GM21515 (cell line): ENCODE measurements around the gene MFSD1.
"Not testable (repeated sequence)": the region's sequence is repeated elsewhere in the genome, so short reads cannot be mapped to it uniquely, and the experiment has no call there.

ENCODE experiments used
- ATAC-seq: cut with Tn5 transposase; IDR thresholded peaks from one replicate; pipeline ENCODE4 v1.9.1; 2021; ENCODE audit not compliant: unreplicated experiment

The MFSD1 gene

DNA sequence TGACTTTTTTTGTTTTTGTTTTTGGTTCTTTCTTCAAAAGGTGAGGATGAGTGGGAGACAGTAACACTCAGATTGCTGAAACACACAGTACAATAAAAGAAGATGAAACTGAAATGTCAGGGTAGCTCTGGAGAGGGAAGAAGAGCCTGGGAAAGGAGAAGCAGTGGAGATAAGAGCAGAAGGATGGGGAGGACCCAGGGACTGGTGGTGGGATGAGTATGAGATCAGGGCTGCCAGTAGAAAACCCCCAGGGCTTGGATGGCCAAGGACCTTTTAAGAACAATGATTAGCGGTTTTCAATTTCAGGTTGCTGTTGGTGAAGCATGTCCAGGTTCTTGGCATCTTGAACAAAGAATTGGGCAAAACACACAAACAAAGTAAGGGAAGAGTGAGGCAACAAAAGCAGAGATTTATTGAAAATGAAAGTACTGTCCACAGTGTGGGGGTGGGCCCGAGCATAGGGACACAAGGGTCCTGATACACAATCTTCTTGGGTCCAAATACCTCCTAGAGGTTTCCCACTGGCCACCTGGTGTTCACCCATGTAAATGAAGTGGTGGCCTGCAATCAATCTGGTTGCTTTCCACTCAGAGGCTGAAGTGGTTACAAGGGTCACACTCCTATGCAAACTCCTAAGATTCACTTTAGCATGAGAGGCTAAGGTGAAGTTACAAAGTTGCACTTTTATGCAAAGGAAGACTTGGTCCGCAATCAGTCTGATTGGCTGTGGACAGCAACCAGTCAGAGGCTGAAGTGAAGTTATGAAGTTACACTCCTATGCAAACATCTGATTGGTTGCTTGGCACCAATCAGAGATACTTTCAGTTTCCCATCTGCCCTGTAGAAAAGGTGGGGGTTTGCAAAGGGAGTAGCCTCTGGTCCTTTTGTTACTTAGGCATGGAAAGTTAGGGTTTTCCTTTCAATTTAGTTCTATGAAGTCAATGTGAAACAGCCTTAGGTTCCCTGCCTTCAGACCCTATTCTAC is 26.1 kb upstream of the MFSD1 start:
- no peak for ATAC-seq

DNA sequence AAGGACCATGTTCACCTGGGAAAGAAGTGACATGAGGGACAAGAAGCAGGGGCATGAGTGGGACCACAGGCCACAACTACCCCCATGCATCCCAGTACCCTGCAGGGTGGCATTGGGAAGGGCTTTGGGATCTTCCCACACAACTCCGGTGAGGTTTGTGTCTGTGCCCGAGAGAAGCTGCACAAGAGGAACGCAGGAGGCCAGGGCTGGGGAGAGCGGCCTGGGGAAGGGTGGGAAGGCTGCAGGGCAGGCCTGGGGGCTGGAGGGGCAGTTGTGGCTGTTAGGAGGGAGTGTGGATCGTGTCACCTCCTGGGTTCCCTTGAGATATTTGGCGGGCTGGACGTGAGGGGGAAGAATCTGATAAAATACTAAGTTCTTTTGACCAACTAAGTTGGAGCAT is 25.3 kb upstream of the MFSD1 start:
- no peak for ATAC-seq

DNA sequence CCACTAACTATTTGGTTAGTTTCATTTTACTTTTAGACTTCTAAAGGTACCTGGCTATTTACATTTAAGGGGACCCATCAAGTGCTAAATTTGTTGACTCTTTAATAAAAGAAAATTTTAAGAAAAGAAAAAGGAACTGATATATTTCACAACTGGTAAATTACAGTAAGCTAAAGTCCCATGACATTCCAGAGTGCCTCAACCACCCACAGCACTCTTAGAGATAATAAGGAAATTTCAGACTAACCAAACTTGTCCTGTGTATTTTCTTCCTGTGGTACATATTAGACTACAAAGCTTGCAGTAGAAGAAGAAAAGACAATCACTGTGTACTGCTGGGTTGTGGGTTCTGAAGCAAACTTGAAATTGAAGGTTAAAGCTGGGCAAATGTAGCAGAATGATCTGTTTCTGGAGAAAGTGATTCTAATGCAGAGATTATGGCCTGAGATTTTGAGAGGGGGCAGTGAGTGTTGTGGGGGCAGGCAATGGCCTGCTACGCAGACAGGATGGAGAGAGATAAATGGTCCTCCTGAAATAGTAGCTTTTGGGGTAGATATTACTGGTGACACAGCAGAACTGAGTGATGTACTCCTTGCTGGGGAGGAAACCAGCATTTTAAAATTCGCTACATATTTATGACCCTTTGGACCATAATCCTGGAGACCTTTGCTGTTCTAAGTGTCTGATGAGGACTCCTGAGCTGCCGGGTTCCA is 24.5 kb upstream of the MFSD1 start:
- no peak for ATAC-seq

DNA sequence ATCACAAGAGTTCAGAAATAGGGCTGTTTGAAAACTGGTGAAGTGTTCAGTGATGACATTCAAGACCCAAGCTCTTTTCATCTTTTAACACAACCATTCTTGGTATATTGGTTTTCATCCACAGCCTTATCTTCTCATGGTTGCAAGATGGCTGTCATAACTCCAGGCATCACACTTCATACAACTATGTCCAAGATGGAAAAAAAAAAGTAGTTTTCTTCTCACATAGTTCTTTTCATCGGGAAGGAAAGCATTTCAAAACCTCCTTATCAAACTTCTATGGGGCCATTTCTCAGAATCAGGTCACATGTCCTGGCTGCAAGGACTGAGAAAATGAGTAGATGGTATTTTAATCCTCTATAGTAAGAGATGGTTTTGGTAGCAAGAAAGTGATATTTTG is 21.1 kb upstream of the MFSD1 start:
- ATAC-seq = no peak

DNA sequence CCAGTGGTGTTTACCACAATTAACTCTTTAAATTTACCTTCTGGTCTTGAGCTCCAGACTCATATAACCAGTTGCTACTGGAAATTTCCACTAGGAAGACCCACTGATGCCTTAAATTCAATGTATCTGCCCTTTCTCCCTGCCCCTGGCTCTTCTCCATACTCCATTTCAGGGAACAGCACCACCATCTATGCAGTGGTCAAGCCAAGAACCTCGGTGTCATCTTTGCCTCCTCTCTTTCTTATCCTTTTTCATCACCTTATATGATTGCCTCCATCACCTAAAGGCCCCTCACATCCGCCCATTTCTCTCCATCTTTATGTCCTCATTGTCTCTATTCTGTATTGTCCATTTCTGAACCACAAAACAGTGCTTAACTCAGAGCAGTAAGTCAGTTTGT is 20.7 kb upstream of the MFSD1 start:
- ATAC-seq = no peak

DNA sequence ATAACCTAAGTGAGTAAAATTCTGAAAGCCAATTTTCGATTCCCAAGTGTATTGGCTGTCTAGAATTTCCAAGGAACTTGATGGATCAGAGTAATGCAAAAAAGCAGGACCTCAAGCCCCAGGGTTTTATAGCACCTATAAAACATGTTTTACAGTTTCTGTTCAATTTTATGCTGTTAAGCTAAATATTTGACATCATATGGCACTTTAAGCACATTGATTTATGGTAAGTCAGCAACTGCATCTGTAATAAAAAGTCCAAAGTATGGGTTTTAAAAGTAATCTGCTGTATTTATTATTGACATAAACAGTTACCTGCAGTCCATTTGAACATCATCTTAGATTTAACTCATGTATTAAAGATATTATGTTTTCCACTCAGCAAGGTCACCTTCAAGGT is 20.0 kb upstream of the MFSD1 start:
- ATAC-seq = no peak

DNA sequence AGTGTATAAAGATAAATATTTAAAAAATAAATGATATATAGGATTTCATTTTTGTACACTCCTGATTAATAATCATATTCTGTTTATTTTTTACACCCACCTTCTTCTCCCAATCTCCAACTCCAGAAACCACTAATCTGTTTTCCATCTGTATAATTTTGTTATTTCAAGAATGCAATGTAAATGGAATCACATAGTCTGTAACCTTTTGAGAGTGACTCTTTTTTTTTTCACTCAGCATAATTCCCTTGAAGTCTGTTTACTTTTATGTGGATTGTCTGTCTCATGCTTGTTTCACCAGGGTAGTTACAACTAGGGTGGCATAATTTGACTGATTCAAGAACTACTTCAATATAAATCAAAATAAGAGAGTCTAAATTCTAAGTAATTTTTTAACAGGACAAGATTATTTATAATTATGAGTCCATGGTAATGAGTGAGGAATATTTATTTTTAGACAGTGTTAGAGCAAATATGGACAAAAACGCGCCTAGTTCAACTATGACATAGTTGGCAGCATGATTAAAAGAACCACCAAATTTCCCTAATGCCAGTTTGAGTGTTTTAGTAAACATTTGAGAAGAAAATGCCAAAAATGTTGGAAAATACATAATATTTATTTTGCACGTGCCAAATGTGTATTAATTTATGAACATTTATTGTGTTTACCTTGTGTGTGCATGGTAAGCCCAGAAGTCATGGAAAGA is 19.4 kb upstream of the MFSD1 start:
- ATAC-seq = no peak

DNA sequence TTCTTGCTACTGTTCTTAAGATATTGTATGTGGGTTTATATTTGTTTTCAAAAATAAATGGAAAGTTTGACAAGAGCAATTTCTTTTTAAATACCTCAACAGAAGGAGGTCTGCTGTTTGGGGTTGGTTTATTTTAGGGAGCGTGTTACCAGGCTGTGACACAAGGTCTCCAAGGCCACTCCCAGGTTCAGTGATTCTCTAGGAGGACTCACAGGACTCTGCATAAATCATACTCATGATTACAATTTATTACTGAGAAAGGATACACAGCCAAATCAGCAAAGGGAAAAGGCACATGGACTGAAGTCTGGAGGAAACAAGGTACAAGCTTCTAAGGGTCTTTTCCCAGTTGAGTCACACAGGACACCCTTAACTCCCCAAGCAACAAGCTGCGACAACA is 18.8 kb upstream of the MFSD1 start:
- no peak for ATAC-seq

DNA sequence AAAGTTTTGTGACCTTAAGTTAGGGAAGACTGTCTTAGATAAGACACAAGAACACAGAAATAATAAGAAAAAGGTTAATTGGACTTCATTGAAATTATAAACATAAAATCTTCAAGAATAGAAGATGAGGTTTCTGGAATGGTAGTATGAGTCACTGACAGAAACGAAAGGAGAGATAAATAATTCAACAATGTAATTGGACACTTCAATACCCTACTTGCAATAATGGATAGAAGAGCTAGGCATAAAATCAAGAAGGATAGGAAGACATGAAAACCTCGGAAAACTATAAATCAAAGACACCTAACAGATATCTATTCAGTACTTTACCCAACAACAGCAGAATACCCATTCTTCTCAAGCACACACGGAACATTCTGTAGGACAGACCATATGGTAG is 15.9 kb upstream of the MFSD1 start:
- ATAC-seq = no peak

DNA sequence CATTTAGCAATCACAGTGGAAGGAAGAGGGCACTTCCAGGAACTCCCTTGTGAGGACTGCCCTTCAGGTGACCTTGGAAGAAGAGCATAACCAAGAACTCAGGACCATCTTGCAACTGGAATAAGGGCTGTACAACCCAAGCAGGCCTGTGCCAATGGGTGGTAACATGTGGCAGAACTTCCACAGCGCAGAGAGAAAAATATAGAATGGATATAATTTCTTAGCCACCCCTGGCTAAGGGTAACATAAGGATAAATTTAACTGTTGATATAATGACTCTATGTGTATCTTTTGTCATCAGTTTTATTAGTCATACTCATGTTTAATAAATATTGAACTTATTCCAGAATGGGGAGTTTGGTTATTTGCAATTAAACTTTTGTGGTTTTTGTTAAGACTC is 13.4 kb upstream of the MFSD1 start:
- ATAC-seq = no peak

DNA sequence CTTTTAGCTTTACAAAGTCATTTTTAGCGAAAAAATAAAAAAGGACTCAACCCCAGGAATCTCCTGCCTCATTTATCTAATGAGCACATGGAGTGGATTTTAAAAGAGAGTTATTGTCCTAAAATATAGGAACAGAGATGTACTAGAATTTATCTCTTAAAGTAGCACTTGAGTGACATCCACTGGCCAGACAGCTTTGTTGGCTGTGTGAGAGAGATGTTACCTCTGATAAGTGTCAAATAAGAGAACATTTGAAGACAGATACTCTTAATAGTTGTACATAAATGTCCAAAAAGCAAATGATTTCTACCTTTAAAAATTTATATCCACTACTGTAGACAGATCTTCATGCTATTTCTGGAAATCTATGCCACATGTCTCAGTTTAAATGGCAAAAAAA is 12.3 kb upstream of the MFSD1 start:
- no peak for ATAC-seq

DNA sequence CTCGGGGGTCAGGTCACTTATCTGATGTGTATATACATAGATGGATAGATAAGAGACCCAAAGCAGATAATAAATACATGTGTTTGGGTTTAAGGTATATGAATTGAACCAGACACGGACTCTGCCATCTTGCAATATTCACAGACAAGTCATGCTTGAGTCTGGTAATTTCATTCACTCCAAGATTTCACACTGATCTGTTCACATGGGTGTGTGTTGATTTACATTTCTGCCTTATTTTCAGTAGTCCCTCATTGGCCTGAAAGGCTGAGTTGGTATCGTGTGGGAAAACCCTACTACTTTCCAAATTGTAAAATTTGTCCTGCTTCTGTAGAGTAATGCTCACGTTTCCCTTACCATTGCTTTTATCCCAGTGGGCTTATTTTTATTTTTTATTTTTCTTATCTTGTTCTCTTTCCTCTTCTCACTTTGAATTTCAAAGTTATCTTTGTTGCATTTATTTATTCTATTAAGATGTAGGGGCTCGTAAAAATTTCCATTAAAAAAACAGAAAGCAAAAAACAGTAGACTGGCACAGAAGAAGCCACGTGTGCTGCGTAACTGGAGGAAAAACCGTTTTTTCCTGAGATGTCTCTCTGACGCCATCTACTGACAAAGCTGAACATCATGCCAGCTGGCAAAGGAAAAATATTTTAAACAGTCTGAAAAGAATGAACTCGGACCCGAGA is 10.8 kb upstream of the MFSD1 start:
- ATAC-seq = peak; percentile 69

DNA sequence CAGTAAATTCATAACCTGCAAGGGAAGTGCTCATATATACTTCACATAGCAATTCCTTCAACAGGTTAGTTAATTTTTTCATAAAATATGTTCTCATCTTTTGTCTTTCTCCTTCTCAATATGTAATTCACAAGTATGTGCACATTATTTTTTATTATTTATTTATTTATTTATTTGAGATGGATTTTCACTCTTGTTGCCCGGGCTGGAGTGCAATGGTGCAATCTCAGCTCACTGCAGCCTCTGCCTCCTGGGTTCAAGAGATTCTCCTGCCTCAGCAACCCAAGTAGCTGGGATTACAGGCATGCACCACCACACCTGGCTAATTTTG is 10.3 kb upstream of the MFSD1 start:
- not testable (repeated sequence) for ATAC-seq

DNA sequence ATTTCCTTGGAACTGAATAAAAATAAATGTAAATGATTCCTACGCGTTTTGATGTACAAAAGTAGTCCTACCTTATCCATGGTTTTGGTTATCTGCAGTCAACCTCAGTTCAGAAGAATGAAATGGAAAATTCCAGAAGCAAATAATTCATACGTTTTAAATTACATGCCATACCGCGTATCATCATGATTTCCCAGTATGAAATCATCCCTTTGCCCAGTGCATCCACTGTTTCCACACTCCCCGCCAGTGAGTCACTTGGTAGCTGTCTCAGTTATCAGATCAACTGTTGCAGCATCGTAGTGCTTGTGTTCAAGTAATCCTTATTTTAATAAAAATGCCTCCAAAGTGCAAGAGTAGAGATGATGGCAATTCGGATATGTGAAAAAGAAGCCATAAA is 9.1 kb upstream of the MFSD1 start:
- ATAC-seq = no peak

DNA sequence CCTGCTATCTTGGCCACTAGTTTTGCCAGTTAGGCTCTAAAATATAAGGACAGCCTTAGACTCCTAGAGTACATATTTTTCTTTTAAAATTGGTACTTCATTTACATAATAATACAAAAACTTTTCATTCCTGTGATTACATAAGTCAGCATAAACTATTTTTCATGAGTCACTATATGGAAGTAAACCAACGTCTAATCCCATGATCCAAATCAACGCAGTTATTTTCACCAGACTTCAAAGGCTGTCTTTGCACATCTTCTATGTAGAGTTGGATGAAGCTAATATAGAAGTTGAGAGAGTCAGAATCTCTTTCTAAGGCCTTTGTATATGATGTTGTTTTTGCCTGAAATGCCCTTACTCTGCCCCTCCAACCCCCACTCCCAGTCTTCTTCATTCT is 7.6 kb upstream of the MFSD1 start:
- ATAC-seq = no peak

DNA sequence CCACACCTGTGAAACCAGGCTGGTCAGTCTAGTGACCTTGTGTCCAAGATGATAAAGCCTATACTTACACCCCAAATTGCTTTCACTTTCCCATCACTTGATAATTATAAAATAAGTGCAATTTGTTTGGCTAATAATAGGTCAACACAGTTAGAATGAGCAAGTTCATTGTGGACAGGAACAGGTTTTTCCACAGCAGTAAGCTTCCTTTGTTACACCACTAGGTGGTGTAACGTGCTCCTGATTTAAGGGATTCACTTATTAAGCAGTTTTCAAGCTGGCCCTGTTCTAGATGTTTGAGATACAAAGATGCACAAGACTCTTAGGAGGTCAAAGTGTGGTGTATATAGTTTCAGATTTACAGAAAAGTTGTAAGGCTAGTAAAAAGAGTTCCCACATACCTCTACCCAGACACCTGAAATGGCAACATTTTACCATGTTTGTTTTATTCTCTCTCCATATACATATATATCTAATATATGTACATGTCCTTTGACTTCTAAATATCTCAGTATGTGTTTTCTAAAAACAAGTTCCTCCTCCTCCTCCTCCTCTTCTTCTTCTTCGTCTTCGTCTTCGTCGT is 6.8 kb upstream of the MFSD1 start:
- ATAC-seq = peak; percentile 63

DNA sequence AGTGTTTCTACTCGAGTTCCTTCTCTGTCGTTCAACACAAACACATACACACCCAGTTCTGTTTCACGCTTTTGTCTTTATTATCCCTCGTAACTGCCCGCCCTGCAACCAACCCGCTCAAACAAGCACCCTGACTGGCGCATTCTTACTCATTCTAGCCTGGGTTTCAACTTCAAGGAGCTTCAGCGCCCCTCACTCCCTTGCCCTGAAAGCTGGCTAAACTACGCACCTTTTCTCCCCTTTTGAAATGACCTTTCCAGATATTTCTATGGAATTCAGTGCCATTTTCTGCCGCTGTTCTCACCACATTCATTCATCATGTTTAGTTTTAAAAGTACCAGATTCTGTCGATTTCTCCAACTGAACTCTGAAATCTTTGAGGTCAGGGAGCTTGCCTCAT is 653 bp upstream of the MFSD1 start:
- ATAC-seq = no peak

DNA sequence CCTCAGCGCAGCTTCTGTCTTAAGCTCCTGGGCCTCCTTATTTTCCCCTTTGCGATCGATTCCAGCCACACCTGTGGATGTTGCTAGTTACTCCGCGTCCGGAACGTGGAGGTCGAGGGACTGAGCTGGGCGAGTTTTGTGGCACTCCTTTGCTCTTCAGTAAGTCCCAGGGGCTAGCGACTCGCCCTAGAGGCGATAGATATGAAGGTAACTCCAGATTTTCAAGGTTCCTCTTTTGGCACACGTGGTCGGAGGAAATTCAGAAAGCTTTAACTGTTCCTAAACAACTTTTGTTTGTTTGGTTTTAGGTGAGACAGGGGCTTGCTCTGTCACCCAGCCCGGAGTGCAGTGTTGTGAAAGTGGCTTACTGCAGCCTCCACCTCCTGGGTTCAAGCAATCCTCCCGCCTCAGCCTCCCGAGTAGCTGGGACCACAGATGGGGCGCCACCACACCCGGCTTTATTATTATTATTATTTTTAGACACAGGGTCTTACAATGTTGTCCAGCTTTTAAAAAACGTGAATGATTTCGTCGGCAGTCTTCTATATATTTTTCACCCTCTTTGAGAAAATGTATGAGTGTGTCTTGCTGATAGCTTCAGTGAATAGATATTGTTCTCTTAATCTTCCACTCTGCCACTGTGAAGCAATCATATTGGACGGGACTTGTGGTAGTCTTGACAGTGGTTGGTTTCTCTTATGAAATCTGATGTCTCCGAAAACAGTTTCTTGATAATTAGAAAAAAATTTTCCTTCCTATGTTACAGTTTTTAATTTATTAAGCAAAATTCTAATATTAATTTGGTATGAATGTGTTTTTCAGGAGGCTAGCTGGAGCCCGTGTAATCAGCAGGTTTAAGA is 785 bp downstream of the MFSD1 start:
- peak; percentile 35 for ATAC-seq

DNA sequence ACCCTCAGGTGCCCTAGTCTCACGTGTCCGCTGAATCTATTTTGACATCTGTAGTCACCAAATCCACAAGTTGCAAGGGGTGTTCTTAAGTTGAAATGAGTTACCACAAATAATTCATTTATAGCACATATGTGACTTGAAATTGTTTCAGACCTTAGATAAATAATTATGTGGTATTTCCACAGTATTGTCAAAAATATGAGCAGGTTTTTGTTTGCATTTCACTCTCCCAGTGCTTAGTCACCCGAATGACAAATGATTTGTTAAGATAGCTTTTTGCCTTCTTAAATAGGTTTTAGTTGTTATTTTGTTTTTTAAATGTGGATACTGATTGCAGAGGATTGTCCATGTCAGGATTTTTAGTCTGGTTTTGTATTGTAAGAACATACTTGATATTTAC is 2.6 kb downstream of the MFSD1 start:
- ATAC-seq = no peak

DNA sequence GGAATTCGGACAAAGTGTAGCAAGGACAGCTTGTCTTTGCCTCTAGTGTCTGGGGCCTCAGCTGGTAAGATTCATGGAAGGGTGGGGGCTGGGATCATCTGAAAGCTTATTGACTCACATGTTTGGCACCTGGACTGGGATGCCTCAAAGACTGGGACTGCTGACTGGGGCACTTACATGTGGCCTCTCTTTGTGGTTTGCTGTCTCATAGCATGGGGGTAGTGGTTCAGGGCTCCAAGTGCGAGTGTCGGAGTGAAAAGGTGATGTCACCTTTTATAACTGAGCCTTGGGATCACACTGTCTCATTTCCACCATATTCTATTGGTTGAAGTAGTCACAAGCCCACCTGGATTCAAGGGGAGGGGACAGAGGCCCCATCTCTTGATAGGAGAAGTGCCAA is 6.8 kb downstream of the MFSD1 start:
- ATAC-seq = no peak
